ENCODE measurements around the gene NEIL3. TPM values are rescaled to one million over a fixed set of nuclear protein-coding genes. Genes with fewer than 3 reads are reported as not detected.

NEIL3 gene
- total RNA-seq, 2 experiments from 2014 or later: 0.22 to 0.25 TPM

DNA sequence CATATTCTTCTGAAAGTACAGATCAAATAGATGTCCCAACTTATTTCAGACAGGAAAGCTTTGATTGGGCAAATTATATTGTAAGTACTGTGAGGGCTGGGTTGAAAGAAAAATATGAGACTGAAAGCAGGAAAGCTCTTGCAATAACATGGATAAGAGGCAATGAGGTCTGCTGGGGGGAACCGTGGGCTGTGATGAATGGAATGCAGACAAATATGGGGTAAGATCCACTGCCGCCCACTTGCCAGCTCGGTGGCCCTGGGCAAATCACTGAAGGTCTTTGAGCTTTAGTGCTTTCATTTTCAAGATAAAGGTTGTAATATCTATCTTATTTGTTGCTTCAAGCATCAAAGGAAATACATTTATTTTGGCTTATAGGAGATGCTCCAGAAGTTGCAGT lies 81.6 kb downstream of the NEIL3 start:
- no peaks in the 10 kb centered on the region for H3K36me3 Mint-ChIP-seq (ENCODE audit: low read depth)

DNA sequence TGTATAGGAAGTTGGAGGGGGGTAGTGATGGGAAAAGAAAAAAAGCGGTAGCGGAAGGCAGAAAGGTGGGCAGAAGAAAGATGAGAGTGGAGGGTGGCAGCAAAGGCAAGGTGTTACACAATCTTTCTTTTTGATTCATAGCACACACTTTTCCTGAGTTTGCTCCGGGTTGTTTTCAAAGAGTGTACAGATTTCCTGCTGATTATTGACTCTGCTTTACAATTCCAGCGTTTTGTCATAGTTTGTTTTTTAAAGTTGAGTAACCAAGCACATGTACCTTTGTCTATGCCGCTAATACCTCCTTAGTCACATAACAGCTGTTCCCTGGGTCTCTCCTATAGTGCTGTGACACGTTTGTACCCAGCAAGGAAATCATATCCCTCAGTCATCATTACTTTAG lies 82.3 kb downstream of the NEIL3 start:
- peaks cover 14% of the 10 kb centered on the region for H3K4me1 ChIP-seq (ENCODE audit: insufficient read depth, low read length)
- no peaks in the 10 kb centered on the region for H3K27me3 Mint-ChIP-seq
- peak overlapping the region; percentile 83 for H3K27ac Mint-ChIP-seq
- TF ChIP-seq, protein P1, sequence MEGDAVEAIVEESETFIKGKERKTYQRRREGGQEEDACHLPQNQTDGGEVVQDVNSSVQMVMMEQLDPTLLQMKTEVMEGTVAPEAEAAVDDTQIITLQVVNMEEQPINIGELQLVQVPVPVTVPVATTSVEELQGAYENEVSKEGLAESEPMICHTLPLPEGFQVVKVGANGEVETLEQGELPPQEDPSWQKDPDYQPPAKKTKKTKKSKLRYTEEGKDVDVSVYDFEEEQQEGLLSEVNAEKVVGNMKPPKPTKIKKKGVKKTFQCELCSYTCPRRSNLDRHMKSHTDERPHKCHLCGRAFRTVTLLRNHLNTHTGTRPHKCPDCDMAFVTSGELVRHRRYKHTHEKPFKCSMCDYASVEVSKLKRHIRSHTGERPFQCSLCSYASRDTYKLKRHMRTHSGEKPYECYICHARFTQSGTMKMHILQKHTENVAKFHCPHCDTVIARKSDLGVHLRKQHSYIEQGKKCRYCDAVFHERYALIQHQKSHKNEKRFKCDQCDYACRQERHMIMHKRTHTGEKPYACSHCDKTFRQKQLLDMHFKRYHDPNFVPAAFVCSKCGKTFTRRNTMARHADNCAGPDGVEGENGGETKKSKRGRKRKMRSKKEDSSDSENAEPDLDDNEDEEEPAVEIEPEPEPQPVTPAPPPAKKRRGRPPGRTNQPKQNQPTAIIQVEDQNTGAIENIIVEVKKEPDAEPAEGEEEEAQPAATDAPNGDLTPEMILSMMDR (IDR thresholded peaks at IDR 0.05): no peak
- H3K4me3 Mint-ChIP-seq: peak overlapping the region; percentile 55
- H3K9me3 Mint-ChIP-seq: no peaks in the 10 kb centered on the region
- H3K36me3 Mint-ChIP-seq (ENCODE audit: low read depth): no peaks in the 10 kb centered on the region
- no peak overlapping the region for H3K27ac ChIP-seq (ENCODE audit: low read depth in 1 of 2, low read length in 2 of 2)
- ATAC-seq (ENCODE audit: poor library complexity) (no peak), DNase-seq (no peak)
- POLR2A ChIA-PET: interaction anchor here (1.0 to 4.8 kb wide), 3 partner anchors 11 to 70 kb away, joined by 4 to 60 read pairs (median 4); partner anchors contain the start of gene AGA
- H3K36me3 ChIP-seq (ENCODE audit: insufficient read depth, low read length): no peaks in the 10 kb centered on the region
- no peaks in the 10 kb centered on the region for H3K9me3 ChIP-seq (ENCODE audit: control insufficient read depth in 1 of 2, insufficient read depth in 1 of 2, low read length in 2 of 2)
- CTCF ChIA-PET: no interaction called here
- no peaks in the 10 kb centered on the region for H3K27me3 ChIP-seq (ENCODE audit: control insufficient read depth in 1 of 2, insufficient read depth in 2 of 2, low read length in 2 of 2)
- intact Hi-C loops (cut with DNase I, micrococcal nuclease): loop anchor here in 1 of 2 experiments (5.0 kb wide), 1 partner anchor 50 kb away; the partner anchor contains the start of gene AGA
- H3K4me3 ChIP-seq (ENCODE audit: low read length): no peak overlapping the region
- peaks cover 31% of the 10 kb centered on the region for H3K4me1 Mint-ChIP-seq (ENCODE audit: low read depth)

More for the DNA sequence above, 81.6 kb downstream of the NEIL3 start:
- intact Hi-C loops (cut with DNase I, micrococcal nuclease): loop anchor here in 1 of 2 experiments (5.0 kb wide), 1 partner anchor 51 kb away; the partner anchor contains the start of gene AGA
- Mint-ChIP-seq H3K27ac (peak overlapping the region; percentile 83), H3K4me1 (ENCODE audit: low read depth) (peaks cover 31% of the 10 kb centered on the region), H3K4me3 (no peak overlapping the region), H3K27me3 (no peaks in the 10 kb centered on the region), H3K9me3 (no peaks in the 10 kb centered on the region)
- ATAC-seq (ENCODE audit: poor library complexity): no peak
- Histone ChIP-seq H3K36me3 (ENCODE audit: insufficient read depth, low read length) (no peaks in the 10 kb centered on the region), H3K4me3 (ENCODE audit: low read length) (no peak overlapping the region), H3K9me3 (ENCODE audit: control insufficient read depth in 1 of 2, insufficient read depth in 1 of 2, low read length in 2 of 2) (no peaks in the 10 kb centered on the region), H3K4me1 (ENCODE audit: insufficient read depth, low read length) (peaks cover 14% of the 10 kb centered on the region), H3K27ac (ENCODE audit: low read depth in 1 of 2, low read length in 2 of 2) (no peak overlapping the region), H3K27me3 (ENCODE audit: control insufficient read depth in 1 of 2, insufficient read depth in 2 of 2, low read length in 2 of 2) (no peaks in the 10 kb centered on the region)
- ChIA-PET POLR2A (interaction anchor here (4.8 kb wide), 1 partner anchor 51 kb away, joined by 60 read pairs; the partner anchor contains the start of gene AGA), CTCF (no interaction called here)
- DNase-seq: peak in 1 of 14 experiments; percentile 4
- TF ChIP-seq, protein P1 (IDR thresholded peaks at IDR 0.05): no peak

DNA sequence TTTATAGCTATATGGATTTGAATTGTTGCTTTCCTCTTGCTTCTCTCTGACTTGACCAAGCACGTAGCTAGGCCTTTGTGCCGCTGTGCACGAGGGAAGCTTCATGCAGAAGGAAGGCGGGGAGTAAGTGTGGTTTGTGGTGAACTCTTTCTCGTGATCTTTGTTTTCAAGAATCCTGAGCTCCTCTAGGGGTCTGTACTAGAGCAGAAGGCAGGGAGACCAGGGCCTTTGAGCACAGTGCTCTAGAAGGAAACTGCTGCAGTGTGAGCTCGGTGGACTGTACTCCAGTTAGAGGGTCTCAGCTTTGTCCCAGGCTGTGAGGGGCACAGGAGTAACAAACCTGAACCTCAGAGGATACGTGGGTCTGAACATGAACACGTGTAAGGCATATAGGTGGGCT lies 83.6 kb downstream of the NEIL3 start:
- no peaks in the 10 kb centered on the region for H3K36me3 ChIP-seq (ENCODE audit: insufficient read depth, low read length)
- H3K4me3 Mint-ChIP-seq: peak overlapping the region; percentile 67
- H3K9me3 ChIP-seq (ENCODE audit: control insufficient read depth in 1 of 2, insufficient read depth in 1 of 2, low read length in 2 of 2): no peaks in the 10 kb centered on the region
- DNase-seq (peak in 10 of 14 experiments; percentile 5 to 59 (median 24)), ATAC-seq (ENCODE audit: poor library complexity) (peak; percentile 86)
- H3K4me1 ChIP-seq (ENCODE audit: insufficient read depth, low read length): peaks cover 14% of the 10 kb centered on the region
- ChIA-PET CTCF (no interaction called here), POLR2A (interaction anchor here (0.9 to 4.8 kb wide), 4 partner anchors 10 to 71 kb away, joined by 3 to 60 read pairs (median 4); partner anchors contain the start of gene AGA)
- intact Hi-C loops (cut with DNase I, micrococcal nuclease): loop anchor here in 1 of 2 experiments (5.0 kb wide), 1 partner anchor 49 kb away; the partner anchor contains the start of gene AGA
- H3K27me3 ChIP-seq (ENCODE audit: control insufficient read depth in 1 of 2, insufficient read depth in 2 of 2, low read length in 2 of 2): no peaks in the 10 kb centered on the region
- H3K27ac ChIP-seq (ENCODE audit: low read depth in 1 of 2, low read length in 2 of 2): peak overlapping the region in 1 of 2 donors; percentile 32
- peaks cover 31% of the 10 kb centered on the region for H3K4me1 Mint-ChIP-seq (ENCODE audit: low read depth)
- TF ChIP-seq, protein P1 (IDR thresholded peaks at IDR 0.05): no peak
- H3K9me3 Mint-ChIP-seq: peaks cover 3% of the 10 kb centered on the region
- H3K36me3 Mint-ChIP-seq (ENCODE audit: low read depth): no peaks in the 10 kb centered on the region
- H3K27ac Mint-ChIP-seq: peak overlapping the region; percentile 83
- no peak overlapping the region for H3K4me3 ChIP-seq (ENCODE audit: low read length)
- no peaks in the 10 kb centered on the region for H3K27me3 Mint-ChIP-seq
